GM12878 (cell line): Measurements from ENCODE around the gene RNF44. TPM values are rescaled to one million over a fixed set of nuclear protein-coding genes. Genes with fewer than 3 reads are reported as not detected.

Experiments
- ATAC-seq: fragments of 200-7000 bp; cut with Tn5 transposase; 3 replicates; pipeline ENCODE4 v1.9.1; 2020; ENCODE audit warnings: mild to moderate bottlenecking, moderate library complexity
- BruUV-seq: library from RNA; stranded (reverse); fragments of 400-500 nt; replicated peaks from 2 replicates; lab custom pipeline; 2021; lab: Mats Ljungman, UMichigan
- CTCF ChIA-PET: fragments of 300-600 bp; sonication (Branson Sonifier 250); formaldehyde crosslinking; extraction: SDS; loops from one replicate; lab custom pipeline; 2021; ENCODE audit warnings: inconsistent platforms; lab: Yijun Ruan, JAX
- POLR2A ChIA-PET: fragments of 350-600 bp; formaldehyde crosslinking; extraction: SDS; loops from one replicate; lab custom pipeline; 2021; ENCODE audit warnings: inconsistent platforms; lab: Charles Lee
- RAD21 ChIA-PET: fragments of 300-600 bp; sonication (Branson Sonifier 250); formaldehyde crosslinking; loops from one replicate; lab custom pipeline; 2023; ENCODE audit warnings: antibody characterized with exemption; ENCODE audit not compliant: unreplicated experiment; lab: Charles Lee
- SMC1A ChIA-PET: fragments of 300-600 bp; sonication (Branson Sonifier 250); formaldehyde crosslinking; loops from one replicate; lab custom pipeline; 2023; ENCODE audit not compliant: unreplicated experiment, uncharacterized antibody; lab: Charles Lee
- DNase-seq: peaks from one replicate; pipeline ENCODE4 v3.0.0-alpha.2; 2011; ENCODE audit warnings: low read depth, low spot score
- FAIRE-seq: peaks from 3 replicates; lab custom pipeline; 2011; peaks lifted over from hg19 to GRCh38; lab: Jason Lieb, UNC
- H2AFZ ChIP-seq: 2 replicates; pipeline ENCODE4 v1.6.0; 2011; ENCODE audit warnings: low read depth, low read length, control low read depth; ENCODE audit not compliant: control insufficient read depth
- H3K27ac ChIP-seq: 2 replicates; pipeline ENCODE4 v1.5.1; 2011; ENCODE audit warnings: control low read depth; ENCODE audit not compliant: control insufficient read depth, insufficient read depth
- H3K27me3 ChIP-seq, 2 experiments: replicated peaks in 1 of 2; 2 replicates each; pipeline versions ENCODE4 v1.6.0 to v1.6.1; 2011; ENCODE audit warnings: low read length in 1 of 2; ENCODE audit not compliant: control insufficient read depth in 2 of 2, insufficient read depth in 2 of 2
- H3K36me3 ChIP-seq, 2 experiments: 2 replicates each; pipeline ENCODE4 v1.5.1; 2011; ENCODE audit warnings: low read length in 1 of 2; ENCODE audit not compliant: control insufficient read depth in 2 of 2, insufficient read depth in 2 of 2
- H3K4me1 ChIP-seq: 2 replicates; pipeline ENCODE4 v1.6.1; 2011; ENCODE audit warnings: mild to moderate bottlenecking, low read length, moderate library complexity, mixed read lengths; ENCODE audit not compliant: control insufficient read depth, insufficient read depth
- H3K4me2 ChIP-seq: 2 replicates; pipeline ENCODE4 v1.6.0; 2011; ENCODE audit warnings: control low read depth; ENCODE audit not compliant: control insufficient read depth, insufficient read depth
- H3K4me3 ChIP-seq: fragments of 200-600 bp; sonication (generic); 2 replicates; pipeline ENCODE4 v1.5.1; 2016
- H3K79me2 ChIP-seq: 2 replicates; pipeline ENCODE4 v1.6.0; 2011; ENCODE audit warnings: low read length; ENCODE audit not compliant: control insufficient read depth, insufficient read depth
- H3K9ac ChIP-seq: 2 replicates; pipeline ENCODE4 v1.8.0; 2011; ENCODE audit warnings: low read length, control low read depth, mixed read lengths; ENCODE audit not compliant: control insufficient read depth, insufficient read depth
- H3K9me3 ChIP-seq: replicated peaks from 3 replicates; pipeline ENCODE4 v1.5.1; 2011; ENCODE audit warnings: mild to moderate bottlenecking, low read length; ENCODE audit not compliant: control insufficient read depth, insufficient read depth
- H4K20me1 ChIP-seq: 2 replicates; pipeline ENCODE4 v1.6.0; 2011; ENCODE audit not compliant: control insufficient read depth, insufficient read depth
- BMI1 ChIP-seq: fragments of 450-650 bp; IDR thresholded peaks from 2 replicates; pipeline ENCODE4 v1.6.1; 2016; ENCODE audit warnings: mild to moderate bottlenecking, moderate library complexity, borderline replicate concordance
- KDM1A ChIP-seq: fragments of 200-600 bp; sonication (generic); IDR thresholded peaks from 2 replicates; pipeline ENCODE4 v1.6.1; 2016; ENCODE audit warnings: borderline replicate concordance
- MEF2A ChIP-seq: IDR thresholded peaks from 2 replicates; pipeline ENCODE4 v1.6.1; 2011; ENCODE audit warnings: low read depth, mild to moderate bottlenecking, low read length, moderate library complexity; ENCODE audit not compliant: insufficient read depth
- MTA3 ChIP-seq: IDR thresholded peaks from 2 replicates; pipeline ENCODE4 v1.6.1; 2012; ENCODE audit warnings: low read length, inconsistent platforms, borderline replicate concordance
- RUNX3 ChIP-seq: IDR thresholded peaks from 2 replicates; pipeline ENCODE4 v1.6.1; 2012; ENCODE audit warnings: low read length, inconsistent platforms
- SMAD1 ChIP-seq: fragments of 450-650 bp; IDR thresholded peaks from 2 replicates; pipeline ENCODE4 v1.6.1; 2018; ENCODE audit warnings: mild to moderate bottlenecking, low read depth; ENCODE audit not compliant: partially characterized antibody
- TCF3 ChIP-seq: IDR thresholded peaks from 2 replicates; pipeline ENCODE4 v1.6.1; 2012; ENCODE audit warnings: low read depth, mild to moderate bottlenecking, low read length, borderline replicate concordance; ENCODE audit not compliant: insufficient read depth
- TCF7 ChIP-seq: IDR thresholded peaks from 2 replicates; pipeline ENCODE4 v1.6.1; 2014; ENCODE audit warnings: antibody characterized with exemption, borderline replicate concordance
- USF2 ChIP-seq: IDR thresholded peaks from 2 replicates; pipeline ENCODE4 v1.6.1; 2011; ENCODE audit warnings: low read depth, low read length, improper control_type of control experiment, borderline replicate concordance
- YBX1 ChIP-seq: fragments of 450-650 bp; IDR thresholded peaks from 2 replicates; pipeline ENCODE4 v1.6.1; 2016; ENCODE audit warnings: antibody characterized with exemption
- WGBS: methylation state at CpG from one replicate; pipeline ENCODE4 v1.1.6; 2016; ENCODE audit warnings: low lambda C conversion rate; ENCODE audit not compliant: insufficient replicate concordance, insufficient coverage; ENCODE audit errors: missing lambda C conversion rate; 5-methylcytosine and 5-hydroxymethylcytosine counted together
- in situ Hi-C: fragments of 300-500 bp; cut with MboI; formaldehyde crosslinking; loops from 9 replicates; pipeline ENCODE4 v1.14.3; 2018; ENCODE audit warnings: mixed read lengths
- intact Hi-C: fragments of 100-400 bp; cut with micrococcal nuclease; formaldehyde crosslinking; loops from one replicate; pipeline ENCODE4 v1.14.2; 2022; ENCODE audit not compliant: unreplicated experiment
- polyA plus RNA-seq, 11 experiments: library from polyadenylated mRNA; depleted of rRNA in 4 of 11; unstranded in 6 of 11; stranded (reverse) in 5 of 11; fragments of >200 nt; fragmentation: Nextera tagmentation in 4 of 11; fragmentation: Illumina TruSeq in 1 of 11; extraction: Ambion mirVana in 4 of 11; extraction: Trizol in 1 of 11; gene quantifications; 1 replicate in 1 of 11; 2 replicates in 10 of 11; pipeline versions ENCODE4 v1.2.1 to v1.2.3, GENCODE V29; 2011 to 2016; ENCODE audit warnings: inconsistent platforms in 2 of 11, missing spikeins in 2 of 11, low read depth in 1 of 11
- total RNA-seq, 4 experiments: library from RNA; depleted of rRNA in 3 of 4; stranded (reverse); fragments of >200 nt in 3 of 4; fragmentation: Illumina TruSeq in 1 of 4; extraction: Trizol in 1 of 4; gene quantifications; 2 replicates each; pipeline versions ENCODE4 v1.2.1 to v1.2.3, GENCODE V29; 2013 to 2021
- TF ChIP-seq, protein P1 (sequence below): fragments of 450-650 bp; IDR thresholded peaks from 2 replicates; pipeline ENCODE4 v1.6.1; 2017; ENCODE audit warnings: low read depth, mild to moderate bottlenecking, moderate library complexity
- TF ChIP-seq, protein P2 (sequence below): fragments of 450-650 bp; formaldehyde crosslinking; IDR thresholded peaks from 2 replicates; pipeline ENCODE4 v1.4.0; 2020; ENCODE audit warnings: mild to moderate bottlenecking, moderate library complexity
- TF ChIP-seq, protein P3 (sequence below): fragments of 450-650 bp; formaldehyde crosslinking; IDR thresholded peaks from 2 replicates; pipeline ENCODE4 v1.5.0; 2022; ENCODE audit warnings: mild to moderate bottlenecking, missing genetic modification characterization

RNF44 gene
- total and polyA plus RNA-seq, 10 of the 15 experiments (the other 5 are each of a cell fraction or from before 2014, with no cell fraction given): 1.7 to 51.9 (median 7.9) TPM

- H3K4me1 ChIP-seq: no peaks in the 10 kb centered on the region
- no peak for TF ChIP-seq MEF2A
- no peak for TF ChIP-seq BMI1
- TF ChIP-seq MTA3: no peak
- TF ChIP-seq TCF7: no peak
- TF ChIP-seq YBX1: no peak
- no peak for TF ChIP-seq TCF3
- TF ChIP-seq KDM1A: no peak
- TF ChIP-seq, protein P1, sequence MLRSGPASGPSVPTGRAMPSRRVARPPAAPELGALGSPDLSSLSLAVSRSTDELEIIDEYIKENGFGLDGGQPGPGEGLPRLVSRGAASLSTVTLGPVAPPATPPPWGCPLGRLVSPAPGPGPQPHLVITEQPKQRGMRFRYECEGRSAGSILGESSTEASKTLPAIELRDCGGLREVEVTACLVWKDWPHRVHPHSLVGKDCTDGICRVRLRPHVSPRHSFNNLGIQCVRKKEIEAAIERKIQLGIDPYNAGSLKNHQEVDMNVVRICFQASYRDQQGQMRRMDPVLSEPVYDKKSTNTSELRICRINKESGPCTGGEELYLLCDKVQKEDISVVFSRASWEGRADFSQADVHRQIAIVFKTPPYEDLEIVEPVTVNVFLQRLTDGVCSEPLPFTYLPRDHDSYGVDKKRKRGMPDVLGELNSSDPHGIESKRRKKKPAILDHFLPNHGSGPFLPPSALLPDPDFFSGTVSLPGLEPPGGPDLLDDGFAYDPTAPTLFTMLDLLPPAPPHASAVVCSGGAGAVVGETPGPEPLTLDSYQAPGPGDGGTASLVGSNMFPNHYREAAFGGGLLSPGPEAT: no peak
- TF ChIP-seq RUNX3: no peak
- TF ChIP-seq USF2: no peak
- TF ChIP-seq SMAD1: no peak
- TF ChIP-seq, protein P2, sequence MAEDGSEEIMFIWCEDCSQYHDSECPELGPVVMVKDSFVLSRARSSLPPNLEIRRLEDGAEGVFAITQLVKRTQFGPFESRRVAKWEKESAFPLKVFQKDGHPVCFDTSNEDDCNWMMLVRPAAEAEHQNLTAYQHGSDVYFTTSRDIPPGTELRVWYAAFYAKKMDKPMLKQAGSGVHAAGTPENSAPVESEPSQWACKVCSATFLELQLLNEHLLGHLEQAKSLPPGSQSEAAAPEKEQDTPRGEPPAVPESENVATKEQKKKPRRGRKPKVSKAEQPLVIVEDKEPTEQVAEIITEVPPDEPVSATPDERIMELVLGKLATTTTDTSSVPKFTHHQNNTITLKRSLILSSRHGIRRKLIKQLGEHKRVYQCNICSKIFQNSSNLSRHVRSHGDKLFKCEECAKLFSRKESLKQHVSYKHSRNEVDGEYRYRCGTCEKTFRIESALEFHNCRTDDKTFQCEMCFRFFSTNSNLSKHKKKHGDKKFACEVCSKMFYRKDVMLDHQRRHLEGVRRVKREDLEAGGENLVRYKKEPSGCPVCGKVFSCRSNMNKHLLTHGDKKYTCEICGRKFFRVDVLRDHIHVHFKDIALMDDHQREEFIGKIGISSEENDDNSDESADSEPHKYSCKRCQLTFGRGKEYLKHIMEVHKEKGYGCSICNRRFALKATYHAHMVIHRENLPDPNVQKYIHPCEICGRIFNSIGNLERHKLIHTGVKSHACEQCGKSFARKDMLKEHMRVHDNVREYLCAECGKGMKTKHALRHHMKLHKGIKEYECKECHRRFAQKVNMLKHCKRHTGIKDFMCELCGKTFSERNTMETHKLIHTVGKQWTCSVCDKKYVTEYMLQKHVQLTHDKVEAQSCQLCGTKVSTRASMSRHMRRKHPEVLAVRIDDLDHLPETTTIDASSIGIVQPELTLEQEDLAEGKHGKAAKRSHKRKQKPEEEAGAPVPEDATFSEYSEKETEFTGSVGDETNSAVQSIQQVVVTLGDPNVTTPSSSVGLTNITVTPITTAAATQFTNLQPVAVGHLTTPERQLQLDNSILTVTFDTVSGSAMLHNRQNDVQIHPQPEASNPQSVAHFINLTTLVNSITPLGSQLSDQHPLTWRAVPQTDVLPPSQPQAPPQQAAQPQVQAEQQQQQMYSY (CRISPR knock-in tag): no peak
- TF ChIP-seq, protein P3, sequence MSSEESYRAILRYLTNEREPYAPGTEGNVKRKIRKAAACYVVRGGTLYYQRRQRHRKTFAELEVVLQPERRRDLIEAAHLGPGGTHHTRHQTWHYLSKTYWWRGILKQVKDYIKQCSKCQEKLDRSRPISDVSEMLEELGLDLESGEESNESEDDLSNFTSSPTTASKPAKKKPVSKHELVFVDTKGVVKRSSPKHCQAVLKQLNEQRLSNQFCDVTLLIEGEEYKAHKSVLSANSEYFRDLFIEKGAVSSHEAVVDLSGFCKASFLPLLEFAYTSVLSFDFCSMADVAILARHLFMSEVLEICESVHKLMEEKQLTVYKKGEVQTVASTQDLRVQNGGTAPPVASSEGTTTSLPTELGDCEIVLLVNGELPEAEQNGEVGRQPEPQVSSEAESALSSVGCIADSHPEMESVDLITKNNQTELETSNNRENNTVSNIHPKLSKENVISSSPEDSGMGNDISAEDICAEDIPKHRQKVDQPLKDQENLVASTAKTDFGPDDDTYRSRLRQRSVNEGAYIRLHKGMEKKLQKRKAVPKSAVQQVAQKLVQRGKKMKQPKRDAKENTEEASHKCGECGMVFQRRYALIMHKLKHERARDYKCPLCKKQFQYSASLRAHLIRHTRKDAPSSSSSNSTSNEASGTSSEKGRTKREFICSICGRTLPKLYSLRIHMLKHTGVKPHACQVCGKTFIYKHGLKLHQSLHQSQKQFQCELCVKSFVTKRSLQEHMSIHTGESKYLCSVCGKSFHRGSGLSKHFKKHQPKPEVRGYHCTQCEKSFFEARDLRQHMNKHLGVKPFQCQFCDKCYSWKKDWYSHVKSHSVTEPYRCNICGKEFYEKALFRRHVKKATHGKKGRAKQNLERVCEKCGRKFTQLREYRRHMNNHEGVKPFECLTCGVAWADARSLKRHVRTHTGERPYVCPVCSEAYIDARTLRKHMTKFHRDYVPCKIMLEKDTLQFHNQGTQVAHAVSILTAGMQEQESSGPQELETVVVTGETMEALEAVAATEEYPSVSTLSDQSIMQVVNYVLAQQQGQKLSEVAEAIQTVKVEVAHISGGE (CRISPR knock-in tag): no peak
- H3K4me3 ChIP-seq: no peak overlapping the region
- RAD21 ChIA-PET: no interaction called here
- WGBS: 93% methylated on average over 8 of the region's 8 CpGs
- no peak overlapping the region for H2AFZ ChIP-seq
- no peaks in the 10 kb centered on the region; the same call in 1 of the 2 replicates for H4K20me1 ChIP-seq
- in situ Hi-C loops: no loop called here
- BruUV-seq: no TSS peak
- SMC1A ChIA-PET: no interaction called here
- no peak overlapping the region for H3K4me2 ChIP-seq
- CTCF ChIA-PET: interaction anchor here (0.5 kb wide), 1 partner anchor 116 kb away, joined by 3 read pairs; no protein-coding TSS in a partner anchor
- intact Hi-C loops: no loop called here
- no peak for ATAC-seq
- no peaks in the 10 kb centered on the region for H3K79me2 ChIP-seq
- peaks cover 15 to 53% of the 10 kb centered on the region in 2 experiments for H3K36me3 ChIP-seq
- no peaks in the 10 kb centered on the region for H3K27me3 ChIP-seq
- POLR2A ChIA-PET: no interaction called here
- no peak for FAIRE-seq
- H3K9ac ChIP-seq: no peak overlapping the region
- no peak overlapping the region for H3K27ac ChIP-seq
- DNase-seq: no peak
- H3K9me3 ChIP-seq: no peaks in the 10 kb centered on the region
Observed at GRCh38 chr5:176491901-176492300, 45.3 kb downstream of the RNF44 start.
